Fibroblast of lung (primary cell): ENCODE results near the gene TMEM178B. TPM values are rescaled to one million over a fixed set of nuclear protein-coding genes. Genes with fewer than 3 reads are reported as not detected.

Experiments used
- DNase-seq, 2 donors: peaks; one replicate each; pipeline versions ENCODE4 v3.0.0 to v3.0.0-alpha.2; 2010; ENCODE audit warnings: low read depth in 2 of 2
- H2AFZ ChIP-seq: 2 replicates; pipeline ENCODE4 v1.5.1; 2012; ENCODE audit warnings: low read length, control low read depth, inconsistent platforms
- H3K27ac ChIP-seq: 2 replicates; pipeline ENCODE4 v1.5.1; 2011; ENCODE audit warnings: low read length, control low read depth; ENCODE audit not compliant: insufficient read depth
- H3K27me3 ChIP-seq: 2 replicates; pipeline ENCODE4 v1.5.1; 2011; ENCODE audit warnings: mild to moderate bottlenecking, low read length; ENCODE audit not compliant: control insufficient read depth, insufficient read depth
- H3K36me3 ChIP-seq: 2 replicates; pipeline ENCODE4 v1.5.1; 2011; ENCODE audit warnings: low read length; ENCODE audit not compliant: control insufficient read depth, insufficient read depth
- H3K4me1 ChIP-seq: 2 replicates; pipeline ENCODE4 v1.5.1; 2011; ENCODE audit warnings: low read length; ENCODE audit not compliant: control insufficient read depth, insufficient read depth; ENCODE audit errors: extremely low read depth
- H3K4me2 ChIP-seq: 2 replicates; pipeline ENCODE4 v1.5.1; 2011; ENCODE audit warnings: low read length, control low read depth; ENCODE audit not compliant: insufficient read depth; ENCODE audit errors: extremely low read depth
- H3K4me3 ChIP-seq, 4 experiments: fragments of 200-600 bp in 1 of 4; sonication (generic) in 1 of 4; replicated peaks in 1 of 4; 2 replicates each; pipeline ENCODE4 v1.5.1; 2011 to 2016; ENCODE audit warnings: low read length in 4 of 4, low read depth in 3 of 4, mild to moderate bottlenecking in 3 of 4, control low read depth in 2 of 4, inconsistent platforms in 1 of 4, mixed read lengths in 1 of 4; ENCODE audit not compliant: insufficient read depth in 1 of 4; ENCODE audit errors: control extremely low read depth in 1 of 4
- H3K79me2 ChIP-seq: 2 replicates; pipeline ENCODE4 v1.5.1; 2012; ENCODE audit warnings: mild to moderate bottlenecking, low read length, inconsistent platforms; ENCODE audit not compliant: control insufficient read depth, insufficient read depth
- H3K9ac ChIP-seq: 2 replicates; pipeline ENCODE4 v1.5.1; 2011; ENCODE audit warnings: mild to moderate bottlenecking, low read length, control low read depth; ENCODE audit not compliant: insufficient read depth
- H3K9me3 ChIP-seq: 2 replicates; pipeline ENCODE4 v1.5.1; 2012; ENCODE audit warnings: low read depth, low read length; ENCODE audit not compliant: control insufficient read depth, insufficient read depth
- H4K20me1 ChIP-seq: 2 replicates; pipeline ENCODE4 v1.5.1; 2011; ENCODE audit warnings: low read length; ENCODE audit not compliant: control insufficient read depth, insufficient read depth; ENCODE audit errors: extremely low read depth
- EZH2 ChIP-seq: IDR thresholded peaks from 2 replicates; pipeline ENCODE4 v1.5.1; 2012; ENCODE audit warnings: low read length, control low read depth, mild to moderate bottlenecking; ENCODE audit errors: missing control alignments
- polyA plus RNA-seq, 2 donors: library from polyadenylated mRNA; depleted of rRNA in 1 of 2; stranded (reverse) in 1 of 2; unstranded in 1 of 2; fragments of >200 nt; gene quantifications; 2 replicates each; pipeline ENCODE4 v1.2.1, GENCODE V29; 2011 to 2012; ENCODE audit warnings: missing spikeins in 1 of 2
- total RNA-seq: library from RNA; depleted of rRNA; stranded (reverse); fragments of >200 nt; gene quantifications from 2 replicates; pipeline ENCODE4 v1.2.1, GENCODE V29; 2014
- TF ChIP-seq, protein P1 (sequence below), 2 donors: IDR thresholded peaks in 1 of 2; conservative IDR thresholded peaks in 1 of 2; 1 replicate in 1 of 2; 2 replicates in 1 of 2; pipeline ENCODE4 v1.5.1; 2011 to 2012; ENCODE audit warnings: low read length in 2 of 2, control low read depth in 1 of 2, inconsistent platforms in 1 of 2, low read depth in 1 of 2, mild to moderate bottlenecking in 1 of 2

Gene TMEM178B
- total and polyA plus RNA-seq, 2 donors (not counting 1 experiment from before 2014, with no cell fraction given), result under 0.01 to 0.14 TPM

DNA sequence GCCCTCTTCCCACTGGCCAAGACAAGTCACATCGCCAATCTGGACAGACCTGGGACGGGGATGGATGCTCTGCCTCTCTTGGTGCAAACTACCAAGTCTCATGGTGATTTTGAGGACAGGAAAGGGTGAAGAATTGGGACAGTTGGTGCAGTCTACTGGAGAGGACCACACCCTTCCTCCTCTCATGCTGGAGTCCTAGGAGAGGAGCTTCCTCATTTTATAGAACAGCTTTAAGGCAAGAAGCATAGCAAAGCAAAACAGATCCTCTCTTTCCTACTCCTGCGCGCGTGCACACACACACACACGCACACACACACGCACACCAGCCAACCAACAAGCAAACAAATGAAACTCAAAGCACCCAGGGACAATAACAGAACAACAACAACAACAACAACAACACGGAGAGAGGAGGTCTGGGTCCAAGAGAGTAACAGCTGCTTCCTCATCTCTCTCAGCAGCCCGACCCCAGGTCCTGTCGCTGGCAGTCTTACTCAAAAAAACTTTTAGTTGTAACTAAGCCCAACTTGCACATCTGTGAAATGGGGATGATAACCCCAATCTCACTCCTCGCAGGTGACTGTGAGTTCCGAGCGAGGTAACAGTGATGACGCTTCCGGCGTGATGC, 83.4 kb downstream of the TMEM178B start:
- no peak overlapping the region for H3K4me3 ChIP-seq
- no peaks in the 10 kb centered on the region for H3K27me3 ChIP-seq
- no peak overlapping the region for H3K9ac ChIP-seq
- H3K36me3 ChIP-seq, result no peaks in the 10 kb centered on the region
- TF ChIP-seq EZH2, result no peak
- TF ChIP-seq, protein P1, sequence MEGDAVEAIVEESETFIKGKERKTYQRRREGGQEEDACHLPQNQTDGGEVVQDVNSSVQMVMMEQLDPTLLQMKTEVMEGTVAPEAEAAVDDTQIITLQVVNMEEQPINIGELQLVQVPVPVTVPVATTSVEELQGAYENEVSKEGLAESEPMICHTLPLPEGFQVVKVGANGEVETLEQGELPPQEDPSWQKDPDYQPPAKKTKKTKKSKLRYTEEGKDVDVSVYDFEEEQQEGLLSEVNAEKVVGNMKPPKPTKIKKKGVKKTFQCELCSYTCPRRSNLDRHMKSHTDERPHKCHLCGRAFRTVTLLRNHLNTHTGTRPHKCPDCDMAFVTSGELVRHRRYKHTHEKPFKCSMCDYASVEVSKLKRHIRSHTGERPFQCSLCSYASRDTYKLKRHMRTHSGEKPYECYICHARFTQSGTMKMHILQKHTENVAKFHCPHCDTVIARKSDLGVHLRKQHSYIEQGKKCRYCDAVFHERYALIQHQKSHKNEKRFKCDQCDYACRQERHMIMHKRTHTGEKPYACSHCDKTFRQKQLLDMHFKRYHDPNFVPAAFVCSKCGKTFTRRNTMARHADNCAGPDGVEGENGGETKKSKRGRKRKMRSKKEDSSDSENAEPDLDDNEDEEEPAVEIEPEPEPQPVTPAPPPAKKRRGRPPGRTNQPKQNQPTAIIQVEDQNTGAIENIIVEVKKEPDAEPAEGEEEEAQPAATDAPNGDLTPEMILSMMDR (conservative IDR thresholded peaks at IDR 0.05 in 1 of 2, IDR thresholded peaks at IDR 0.05 in 1 of 2; ENCODE audit: low read depth in 1 of 2, low read length in 2 of 2), result no peak
- no peaks in the 10 kb centered on the region for H3K9me3 ChIP-seq
- no peaks in the 10 kb centered on the region for H3K79me2 ChIP-seq
- no peak for DNase-seq
- no peaks in the 10 kb centered on the region for H4K20me1 ChIP-seq
- peaks cover 2% of the 10 kb centered on the region for H3K4me1 ChIP-seq
- H3K4me2 ChIP-seq, result no peak overlapping the region
- no peak overlapping the region for H2AFZ ChIP-seq
- no peak overlapping the region for H3K27ac ChIP-seq

DNA sequence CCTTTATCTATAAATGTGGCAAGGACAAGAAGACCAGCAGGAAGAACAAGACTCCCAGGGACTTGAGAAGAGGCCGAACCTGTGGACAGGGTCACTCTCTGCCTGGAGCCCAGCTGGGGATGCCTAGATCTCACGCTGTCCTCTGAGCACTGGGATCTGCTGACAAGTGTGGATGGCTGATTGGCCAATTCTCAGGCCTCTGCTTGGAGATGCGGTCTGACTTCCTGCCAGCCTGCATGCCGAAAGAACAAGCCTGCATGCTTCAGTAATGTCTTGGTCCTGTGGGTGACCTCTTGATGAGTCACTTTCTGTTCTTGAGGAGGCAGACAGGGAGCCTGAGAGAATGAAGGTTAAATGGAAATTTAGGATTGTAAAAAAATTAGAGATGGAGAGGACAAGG, 84.7 kb downstream of the TMEM178B start:
- no peak overlapping the region for H3K9ac ChIP-seq
- TF ChIP-seq, protein P1 (conservative IDR thresholded peaks at IDR 0.05 in 1 of 2, IDR thresholded peaks at IDR 0.05 in 1 of 2; ENCODE audit: low read depth in 1 of 2, low read length in 2 of 2), result no peak
- TF ChIP-seq EZH2, result no peak
- H2AFZ ChIP-seq, result no peak overlapping the region
- no peaks in the 10 kb centered on the region for H3K36me3 ChIP-seq
- H3K4me2 ChIP-seq, result no peak overlapping the region
- H3K27ac ChIP-seq, result peak overlapping the region; percentile 56
- H3K27me3 ChIP-seq, result no peaks in the 10 kb centered on the region
- H4K20me1 ChIP-seq, result no peaks in the 10 kb centered on the region
- no peak overlapping the region for H3K4me3 ChIP-seq
- DNase-seq, result peak; percentile 98 to 100
- peaks cover 2% of the 10 kb centered on the region for H3K4me1 ChIP-seq
- no peaks in the 10 kb centered on the region for H3K79me2 ChIP-seq
- H3K9me3 ChIP-seq, result no peaks in the 10 kb centered on the region

DNA sequence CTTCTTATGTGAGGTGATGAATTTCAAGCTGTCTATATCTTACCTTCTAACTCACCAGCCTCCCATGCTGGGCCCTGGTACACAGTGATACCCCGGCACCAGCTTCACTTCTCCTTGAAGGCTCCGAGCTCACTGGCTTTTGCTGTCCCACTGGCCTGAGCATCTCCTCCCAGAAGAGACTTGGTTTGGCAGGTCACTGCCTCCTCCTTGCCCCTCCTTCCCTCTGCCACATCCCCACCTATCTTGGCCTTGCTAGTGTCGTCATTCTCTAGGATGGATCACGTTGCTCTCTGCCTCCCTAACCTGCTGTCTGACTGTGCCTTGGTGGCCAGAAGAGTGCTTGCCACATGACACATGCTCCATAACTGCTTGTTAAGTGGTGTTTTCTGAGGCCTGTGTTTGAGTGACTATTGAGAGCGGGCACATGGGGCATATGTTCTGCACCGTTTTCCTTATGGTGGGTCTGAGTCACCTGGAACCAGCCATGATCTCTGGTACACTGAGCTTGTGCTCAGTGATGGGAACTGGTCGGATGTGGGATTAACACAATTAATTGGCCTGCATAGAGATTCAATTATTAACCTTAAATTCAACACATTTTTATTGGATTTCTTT, 86.5 kb downstream of the TMEM178B start:
- no peak for TF ChIP-seq EZH2
- TF ChIP-seq, protein P1 (conservative IDR thresholded peaks at IDR 0.05 in 1 of 2, IDR thresholded peaks at IDR 0.05 in 1 of 2; ENCODE audit: low read depth in 1 of 2, low read length in 2 of 2), result no peak
- Histone ChIP-seq H2AFZ (no peak overlapping the region), H3K4me3 (no peak overlapping the region), H3K9me3 (no peaks in the 10 kb centered on the region), H4K20me1 (no peaks in the 10 kb centered on the region), H3K4me2 (no peak overlapping the region), H3K79me2 (no peaks in the 10 kb centered on the region), H3K27me3 (no peaks in the 10 kb centered on the region), H3K4me1 (peaks cover 2% of the 10 kb centered on the region), H3K36me3 (no peaks in the 10 kb centered on the region), H3K9ac (no peak overlapping the region), H3K27ac (no peak overlapping the region)
- DNase-seq, result no peak
